Subcutaneous adipose tissue (tissue), 4 donors: ENCODE data around the gene RANBP3L. TPM values are rescaled to one million over a fixed set of nuclear protein-coding genes. Genes with fewer than 3 reads are reported as not detected.

Experiments used
- total RNA-seq, 4 donors: library from RNA; depleted of rRNA; stranded (reverse); fragments of >200 nt; gene quantifications; one replicate each; pipeline ENCODE4 v1.1.0, GENCODE V29; 2016
- TF ChIP-seq, protein P1 (sequence below): fragments of 450-650 bp; IDR thresholded peaks from one replicate; pipeline ENCODE4 v1.5.1; 2016; ENCODE audit warnings: low read depth, mild to moderate bottlenecking, control low read depth, antibody characterized with exemption, moderate library complexity

Gene RANBP3L
- total RNA-seq, 4 donors from 2014 or later, result 4.2 to 17.4 (median 6.9) TPM

DNA sequence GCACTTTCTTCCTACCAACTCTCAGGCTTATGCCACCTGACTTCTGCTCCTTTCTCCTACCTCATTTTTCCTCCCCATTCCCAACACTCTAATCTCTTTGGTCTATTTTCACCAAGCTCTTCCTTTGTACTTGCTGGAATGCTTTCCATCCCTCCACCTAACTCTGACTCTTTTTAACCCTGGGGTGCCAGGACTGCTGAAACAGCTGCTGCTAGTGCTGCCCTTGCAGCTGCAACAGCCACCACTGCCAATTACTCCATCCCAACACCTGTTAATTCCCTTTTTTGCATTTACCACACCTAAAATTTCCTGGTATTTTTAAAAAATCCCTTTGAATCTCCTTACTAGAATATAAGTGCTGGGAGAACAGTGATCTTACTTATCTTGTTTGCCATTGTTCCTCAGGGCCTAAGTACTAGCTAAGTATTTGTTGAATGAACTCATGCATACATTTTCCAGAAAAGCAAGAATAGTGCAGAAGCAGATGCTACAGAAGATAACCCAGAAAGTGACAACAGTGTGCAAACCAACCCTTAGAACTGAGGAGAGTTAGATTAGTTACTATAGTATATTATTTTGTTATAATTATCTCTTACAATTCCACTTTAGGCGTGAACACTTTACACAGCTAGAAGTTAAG, 71.4 kb downstream of the RANBP3L start:
- TF ChIP-seq, protein P1, sequence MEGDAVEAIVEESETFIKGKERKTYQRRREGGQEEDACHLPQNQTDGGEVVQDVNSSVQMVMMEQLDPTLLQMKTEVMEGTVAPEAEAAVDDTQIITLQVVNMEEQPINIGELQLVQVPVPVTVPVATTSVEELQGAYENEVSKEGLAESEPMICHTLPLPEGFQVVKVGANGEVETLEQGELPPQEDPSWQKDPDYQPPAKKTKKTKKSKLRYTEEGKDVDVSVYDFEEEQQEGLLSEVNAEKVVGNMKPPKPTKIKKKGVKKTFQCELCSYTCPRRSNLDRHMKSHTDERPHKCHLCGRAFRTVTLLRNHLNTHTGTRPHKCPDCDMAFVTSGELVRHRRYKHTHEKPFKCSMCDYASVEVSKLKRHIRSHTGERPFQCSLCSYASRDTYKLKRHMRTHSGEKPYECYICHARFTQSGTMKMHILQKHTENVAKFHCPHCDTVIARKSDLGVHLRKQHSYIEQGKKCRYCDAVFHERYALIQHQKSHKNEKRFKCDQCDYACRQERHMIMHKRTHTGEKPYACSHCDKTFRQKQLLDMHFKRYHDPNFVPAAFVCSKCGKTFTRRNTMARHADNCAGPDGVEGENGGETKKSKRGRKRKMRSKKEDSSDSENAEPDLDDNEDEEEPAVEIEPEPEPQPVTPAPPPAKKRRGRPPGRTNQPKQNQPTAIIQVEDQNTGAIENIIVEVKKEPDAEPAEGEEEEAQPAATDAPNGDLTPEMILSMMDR, result no peak

DNA sequence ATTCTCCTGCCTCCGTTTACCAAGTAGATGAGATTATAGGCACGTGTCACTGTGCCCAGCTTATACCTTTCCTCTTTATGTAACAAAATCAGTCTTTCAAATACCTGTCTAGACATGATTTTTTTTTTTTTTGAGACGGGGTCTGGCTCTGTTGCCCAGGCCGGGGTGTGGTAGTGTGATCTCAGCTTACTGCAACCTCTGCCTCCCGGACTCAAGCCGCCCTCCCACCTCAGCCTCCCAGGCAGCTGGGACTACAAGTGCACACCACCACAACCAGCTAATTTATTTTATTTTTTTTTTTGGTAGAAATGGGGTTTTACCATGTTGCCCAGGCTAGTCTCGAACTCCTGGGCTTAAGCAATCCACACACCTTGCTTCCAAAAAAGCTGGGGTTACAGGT, 73.2 kb downstream of the RANBP3L start:
- TF ChIP-seq, protein P1, result no peak

DNA sequence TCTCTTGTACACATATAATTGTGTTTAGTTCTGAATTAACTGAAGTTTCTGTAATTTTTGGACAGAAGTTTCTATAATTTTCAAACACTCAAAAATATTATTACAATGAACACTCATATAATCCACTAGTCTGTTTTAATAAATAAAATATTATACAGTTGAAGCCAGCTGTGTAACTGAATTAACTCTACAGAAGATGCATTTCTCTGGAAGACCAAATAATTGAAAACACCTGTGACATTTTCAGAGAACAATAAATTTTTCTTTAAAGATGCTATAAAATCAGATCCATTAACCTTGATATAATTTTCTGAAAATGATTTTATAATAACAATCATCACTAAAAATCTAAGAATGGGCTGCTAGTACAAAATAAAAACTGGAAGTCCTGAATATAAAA, 74.7 kb downstream of the RANBP3L start:
- TF ChIP-seq, protein P1, result no peak

DNA sequence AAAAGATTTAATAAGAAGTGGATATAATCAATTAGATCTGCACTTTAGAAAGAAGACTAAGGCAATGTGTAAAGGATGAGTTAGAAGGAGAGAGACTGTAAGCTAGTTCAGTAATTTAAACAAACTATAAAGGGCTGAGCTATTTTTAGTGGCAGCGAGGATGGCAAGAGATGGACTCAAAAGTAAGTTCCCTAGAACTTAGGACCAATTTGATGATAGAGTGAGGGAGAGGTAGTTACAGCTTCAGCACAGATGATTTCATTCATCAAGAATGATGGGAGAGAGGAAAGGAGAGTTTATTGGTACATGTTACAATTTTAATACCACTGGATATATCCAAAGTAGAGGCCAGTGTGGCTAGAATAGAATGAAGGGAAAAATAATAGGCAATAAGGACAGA, 79.1 kb downstream of the RANBP3L start:
- TF ChIP-seq, protein P1, result no peak

DNA sequence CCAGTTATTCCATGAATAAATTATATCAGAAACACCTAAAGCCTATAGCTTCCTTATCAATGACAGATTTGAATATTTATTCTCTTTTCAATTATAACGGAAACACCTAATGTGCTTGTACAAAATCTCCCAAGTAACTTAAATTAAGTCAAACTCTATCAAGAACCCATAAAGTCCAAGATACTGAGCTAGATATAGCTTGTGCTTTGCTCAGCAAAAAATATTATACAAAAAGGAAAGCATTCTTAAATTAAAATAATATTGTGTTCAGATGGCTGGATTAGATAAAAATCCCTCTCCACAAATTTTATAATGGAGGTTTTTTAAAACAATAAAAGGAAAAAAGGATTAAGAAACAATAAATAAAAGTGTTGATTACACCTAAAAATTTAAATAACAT, 83.7 kb downstream of the RANBP3L start:
- TF ChIP-seq, protein P1, result no peak

DNA sequence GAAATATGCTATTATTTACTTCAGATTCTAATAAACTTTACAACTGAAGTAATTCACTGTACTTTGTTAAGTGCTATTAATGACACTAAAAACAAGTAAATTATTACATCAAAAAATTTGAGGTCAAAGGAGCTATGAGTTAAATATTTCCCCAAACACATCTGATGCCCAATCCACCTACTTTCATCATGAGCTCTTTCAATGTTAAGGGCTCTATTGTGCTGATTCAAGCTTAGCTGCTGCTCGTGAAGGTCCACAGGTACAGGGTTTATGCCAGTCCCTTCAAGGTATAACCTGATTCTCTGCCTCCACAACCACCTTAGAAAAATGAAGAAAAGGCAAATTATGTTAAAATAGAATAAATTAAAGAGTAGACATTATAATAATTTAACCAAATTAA, 84.1 kb downstream of the RANBP3L start:
- TF ChIP-seq, protein P1, result no peak

DNA sequence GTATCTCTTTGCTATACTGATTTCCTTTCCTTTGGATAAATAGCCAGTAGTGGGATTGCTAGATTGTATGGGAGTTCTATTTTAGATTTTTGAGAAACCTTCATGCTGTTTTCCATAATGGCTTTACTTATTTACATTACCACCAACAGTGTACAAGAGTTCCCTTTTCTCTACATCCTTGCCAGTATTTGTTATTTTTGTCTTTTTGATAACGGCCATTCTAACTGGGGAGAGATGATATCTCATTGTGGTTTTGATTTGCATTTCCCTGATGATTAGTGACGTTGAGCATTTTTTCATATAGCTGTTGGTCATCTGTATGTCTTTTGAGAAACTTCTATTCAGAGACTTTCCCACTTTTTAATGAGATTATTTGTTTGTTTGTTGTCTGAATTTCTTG, 85.8 kb downstream of the RANBP3L start:
- TF ChIP-seq, protein P1, result no peak
